ENCODE measurements around the gene AARSD1. TPM values are rescaled to one million over a fixed set of nuclear protein-coding genes. Genes with fewer than 3 reads are reported as not detected.
"Not testable (repeated sequence)": the region's sequence is repeated elsewhere in the genome, so short reads cannot be mapped to it uniquely, and the experiment has no call there.

Gene AARSD1
- total RNA-seq, 1 donor from 2014 or later, result 3.8 TPM

- Histone ChIP-seq H3K4me3 (peak within 1 kb of the TSS; percentile 70 to 71), H3K4me1 (peaks cover 0 to 6% of the 10 kb centered on the region in 2 donors), H3K27me3 (no peaks in the 10 kb centered on the region), H3K36me3 (peaks cover 18 to 25% of the 10 kb centered on the region in 2 donors), H3K9me3 (no peaks in the 10 kb centered on the region), H3K27ac (peak within 1 kb of the TSS; percentile 84)
- intact Hi-C loops (cut with DNase I), result no loop called here
- DNase-seq (ENCODE audit: low spot score in 2 of 2), result peak in 1 of 2 donors; percentile 92
- TF ChIP-seq CTCF (IDR thresholded peaks at IDR 0.05), result peak in 2 of 3 experiments; percentile 16 to 49
These were observed 42.6 kb upstream of the AARSD1 start, which contains the start of gene IFI35 for GRCh38 chr17:43006639-43007551. IFI35 (plus strand) TSS chr17:43006784; CDS start chr17:43006948, 164 bp downstream.

GRCh38 chr17:43003542-43004172, 39.4 kb upstream of the AARSD1 start:
- peak in 2 of 3 experiments; percentile 8 to 17 for TF ChIP-seq CTCF (IDR thresholded peaks at IDR 0.05)
- peaks cover 38 to 51% of the 10 kb centered on the region in 2 donors for H3K36me3 ChIP-seq
- no peaks in the 10 kb centered on the region for H3K9me3 ChIP-seq
- peak overlapping the region in 1 of 2 donors; percentile 30 for H3K27ac ChIP-seq
- DNase-seq (ENCODE audit: low spot score in 2 of 2), result peak in 1 of 2 donors; percentile 80
- H3K27me3 ChIP-seq, result no peaks in the 10 kb centered on the region
- H3K4me1 ChIP-seq, result peaks cover 7 to 15% of the 10 kb centered on the region in 2 donors
- intact Hi-C loops (cut with DNase I), result no loop called here
- H3K4me3 ChIP-seq, result no peak overlapping the region

- DNase-seq (ENCODE audit: low spot score in 2 of 2); H3K27me3 ChIP-seq; H3K4me3 ChIP-seq; intact Hi-C loops (cut with DNase I); H3K27ac ChIP-seq; H3K9me3 ChIP-seq: not testable (repeated sequence)
- peaks cover 7 to 13% of the 10 kb centered on the region in 2 donors for H3K4me1 ChIP-seq
- peaks cover 38 to 51% of the 10 kb centered on the region in 2 donors for H3K36me3 ChIP-seq
These were observed 36.6 kb upstream of the AARSD1 start for GRCh38 chr17:43000894-43001293.

- Histone ChIP-seq H3K9me3 (no peaks in the 10 kb centered on the region), H3K27ac (peak overlapping the region; percentile 81 to 91), H3K4me3 (peak overlapping the region; percentile 78 to 94), H3K4me1 (peaks cover 7 to 13% of the 10 kb centered on the region in 2 donors), H3K36me3 (peaks cover 38 to 45% of the 10 kb centered on the region in 2 donors), H3K27me3 (no peaks in the 10 kb centered on the region)
- DNase-seq (ENCODE audit: low spot score in 2 of 2), result no peak
- no peak for TF ChIP-seq CTCF (IDR thresholded peaks at IDR 0.05)
- intact Hi-C loops (cut with DNase I), result loop anchor here (2.0 to 10.0 kb wide), 2 partner anchors 26 to 154 kb away; partner anchors contain the start of genes AOC2 and RND2
These were observed 34.8 kb upstream of the AARSD1 start for GRCh38 chr17:42999003-42999525.

GRCh38 chr17:42997984-42998938, 34.0 kb upstream of the AARSD1 start, which contains the start of gene RPL27:
RPL27 (plus strand) TSS chr17:42998419; CDS start chr17:42998751, 332 bp downstream.
- peak; percentile 95 to 100 for DNase-seq (ENCODE audit: low spot score in 2 of 2)
- TF ChIP-seq CTCF (IDR thresholded peaks at IDR 0.05), result peak; percentile 89 to 91 (median 90)
- Histone ChIP-seq H3K36me3 (peaks cover 34 to 40% of the 10 kb centered on the region in 2 donors), H3K27ac (peak within 1 kb of the TSS; percentile 81 to 91), H3K4me1 (peaks cover 7 to 13% of the 10 kb centered on the region in 2 donors), H3K27me3 (no peaks in the 10 kb centered on the region), H3K4me3 (peak within 1 kb of the TSS; percentile 78 to 94), H3K9me3 (no peaks in the 10 kb centered on the region)
- intact Hi-C loops (cut with DNase I), result loop anchor here (1.0 to 10.0 kb wide), 5 partner anchors 18 to 153 kb away; partner anchors contain the start of genes AARSD1, AOC2, BRCA1 and PTGES3L

Measured in ascending aorta (tissue), 2 donors.